ENCODE results near the gene LENG8. TPM values are rescaled to one million over a fixed set of nuclear protein-coding genes. Genes with fewer than 3 reads are reported as not detected.

LENG8 gene
- total and polyA plus RNA-seq, 2 of the 4 experiments (the other 2 are of a cell fraction) = 21.1 to 93.9 TPM

DNA sequence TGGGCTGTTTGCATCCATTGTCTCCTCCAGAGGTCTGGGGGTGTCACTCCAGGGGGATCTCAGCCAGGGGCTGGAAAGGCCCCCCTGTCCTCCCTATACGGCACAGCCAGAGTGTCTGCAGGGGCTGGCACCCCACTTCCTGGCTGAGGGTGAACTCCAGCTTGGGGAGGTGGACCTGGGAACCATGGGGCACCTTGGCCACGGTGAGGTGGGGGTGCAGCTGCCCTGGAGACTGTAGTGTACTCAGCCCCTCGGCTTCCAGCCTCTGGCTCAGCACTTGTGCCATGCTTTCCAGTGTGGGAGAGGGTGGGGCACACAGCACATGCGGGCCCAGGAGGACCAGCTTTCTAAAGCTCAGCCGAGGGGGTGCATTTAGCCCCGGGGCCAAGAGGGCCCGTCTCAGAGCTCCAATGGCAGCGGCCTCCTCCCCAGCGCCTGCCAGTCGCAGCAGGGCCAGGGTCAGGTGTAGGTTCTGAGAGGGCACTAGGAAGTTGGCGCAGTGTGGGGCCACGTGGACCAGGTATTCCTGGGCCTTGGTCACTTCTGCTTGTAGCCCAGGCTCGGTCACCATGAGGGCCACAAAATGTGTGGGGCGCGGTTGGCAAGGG is 13.2 kb downstream of the LENG8 start:
- peak overlapping the region; percentile 77 for H3K9ac ChIP-seq (ENCODE audit: low read depth, low read length)
- H2AFZ ChIP-seq (replicated peaks; ENCODE audit: low read length, poor library complexity) = peak overlapping the region; percentile 84
- H3K4ac ChIP-seq (ENCODE audit: low read depth, low read length) = peak overlapping the region; percentile 93
- BruUV-seq (replicated peaks) = no TSS peak
- peaks cover 6% of the 10 kb centered on the region; the same call in 1 of the 2 replicates for H3K9me1 ChIP-seq (ENCODE audit: insufficient read depth, low read length)
- TF ChIP-seq SMC3 (IDR thresholded peaks at IDR 0.05; ENCODE audit: low read depth, low read length) (no peak), MXI1 (IDR thresholded peaks at IDR 0.05; ENCODE audit: borderline replicate concordance, low read depth, low read length) (no peak), CEBPB (IDR thresholded peaks at IDR 0.05; ENCODE audit: low read depth, low read length) (no peak)
- peak overlapping the region; percentile 30 to 95; a peak in 2 of 4 replicates for H4K8ac ChIP-seq (ENCODE audit: low read depth in 2 of 2, low read length in 2 of 2)
- H3K56ac ChIP-seq (ENCODE audit: extremely low read depth, insufficient read depth, low read length) = no peak overlapping the region
- intact Hi-C loops (cut with micrococcal nuclease) (loop anchor here (10.0 kb wide), 1 partner anchor 623 kb away; no protein-coding TSS in a partner anchor), in situ Hi-C loops (cut with MboI; ENCODE audit: low sequenced_read_pairs) (loop anchor here (25.0 kb wide), 4 partner anchors 350 to 1675 kb away; partner anchors contain the start of genes NAT14, NDUFA3, OSCAR and PRPF31), dilution Hi-C loops (cut with HindIII; ENCODE audit: low sequenced_read_pairs, unreplicated experiment) (no loop called here)
- DNase-seq (no peak), ATAC-seq (ENCODE audit: low read depth) (no peak)
- H2AK5ac ChIP-seq (ENCODE audit: low read depth, low read length) = peak overlapping the region; percentile 94
- H3K79me1 ChIP-seq (ENCODE audit: low read depth in 1 of 2, low read length in 2 of 2) = peaks cover 11 to 41% of the 10 kb centered on the region in 2 experiments; a peak in 3 of 4 replicates
- H3K4me3 ChIP-seq (ENCODE audit: insufficient read depth, low read depth, low read length) = peak overlapping the region; percentile 52; the same call in 1 of the 2 replicates
- H2BK5ac ChIP-seq (ENCODE audit: low read depth, low read length, poor library complexity, severe bottlenecking) = peak overlapping the region; percentile 83
- ChIA-PET POLR2A (ENCODE audit: unreplicated experiment) (interaction anchor here (1.0 kb wide), 1 partner anchor 13 kb away, joined by 3 read pairs; the partner anchor contains the start of gene LENG8), CTCF (no interaction called here)
- H3K36me3 ChIP-seq (ENCODE audit: control insufficient read depth, insufficient read depth, low read length) = peaks cover 50% of the 10 kb centered on the region
- H3K14ac ChIP-seq (replicated peaks; ENCODE audit: low read depth, low read length) = no peak overlapping the region
- H2BK15ac ChIP-seq (ENCODE audit: low read depth, low read length) = no peak overlapping the region; the same call in 2 of the 3 replicates
- no peak overlapping the region; the same call in 1 of the 2 replicates for H4K5ac ChIP-seq (ENCODE audit: low read depth, low read length)
- H4K20me1 ChIP-seq (ENCODE audit: insufficient read depth, low read length) = peaks cover 48% of the 10 kb centered on the region
- 46% methylated on average over 9 of the region's 15 CpGs; no CpG with 5 or more reads in 1 of the 2 experiments for WGBS, 2 experiments (ENCODE audit: extremely low coverage in 2 of 2, insufficient read length in 1 of 2)
- H3K4me1 ChIP-seq (ENCODE audit: control insufficient read depth, insufficient read depth, low read length) = peaks cover 18% of the 10 kb centered on the region
- H2AK9ac ChIP-seq (replicated peaks; ENCODE audit: low read depth, low read length, poor library complexity) = peak overlapping the region; percentile 87
- peak overlapping the region; percentile 33; the same call in 1 of the 2 replicates for H2BK120ac ChIP-seq (ENCODE audit: low read depth, low read length)
- H4K91ac ChIP-seq (ENCODE audit: insufficient read depth, low read depth, low read length) = peak overlapping the region; percentile 77
- H3K23ac ChIP-seq (ENCODE audit: low read depth, low read length) = no peak overlapping the region; the same call in 1 of the 2 replicates
- H3K27ac ChIP-seq (ENCODE audit: insufficient read depth, low read length) = peak overlapping the region; percentile 94
- no peak overlapping the region for H3K18ac ChIP-seq (ENCODE audit: low read depth, low read length)
- H2BK20ac ChIP-seq (ENCODE audit: low read depth, low read length) = no peak overlapping the region
- no peaks in the 10 kb centered on the region for H3K27me3 ChIP-seq (ENCODE audit: control insufficient read depth, insufficient read depth, low read length)
- peak overlapping the region; percentile 88; the same call in 1 of the 2 replicates for H3K4me2 ChIP-seq (ENCODE audit: low read depth, low read length)
- H3K9me3 ChIP-seq (ENCODE audit: control insufficient read depth, insufficient read depth, low read length) = no peaks in the 10 kb centered on the region

Measured in IMR-90 (cell line).